SHP77 (cell line): ENCODE results near the gene EEF1A2.

Source experiments
- DNase-seq, 2 experiments: peaks; one replicate each; lab custom pipeline; 2025; lab: John Stamatoyannopoulos, UW

The EEF1A2 gene

DNA sequence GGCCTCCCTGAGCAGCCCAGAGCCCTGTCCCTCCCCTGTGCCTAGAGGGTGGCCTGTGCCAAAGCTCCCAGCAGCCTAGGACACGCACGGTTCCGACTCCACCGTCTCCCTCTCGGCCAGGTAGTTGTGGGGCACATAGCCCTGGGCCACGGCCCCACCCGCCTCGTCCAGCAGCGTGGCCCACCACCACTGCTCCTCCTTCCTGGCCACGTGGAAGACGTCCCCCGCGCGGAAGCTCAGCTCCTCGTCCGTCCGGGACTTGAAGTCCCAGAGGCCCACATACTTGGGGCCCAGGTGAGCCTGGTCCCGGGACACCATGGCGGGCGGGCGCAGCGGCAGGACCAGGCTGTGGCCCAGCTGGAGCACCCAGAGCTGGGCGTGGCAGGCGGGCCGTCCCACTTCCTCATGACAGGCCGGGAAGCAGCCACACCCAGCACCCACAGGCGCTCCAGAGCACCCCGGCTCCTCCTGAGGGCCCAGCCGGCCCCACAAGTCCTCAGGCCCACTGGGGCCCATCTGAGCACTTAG, 38.2 kb upstream of the EEF1A2 start, which contains the start of gene PTK6:
TSS of gene PTK6 (minus strand) at position 380 of the 528 bp plus-strand sequence. CDS start at position 318, 62 bp downstream.
- DNase-seq: no peak

DNA sequence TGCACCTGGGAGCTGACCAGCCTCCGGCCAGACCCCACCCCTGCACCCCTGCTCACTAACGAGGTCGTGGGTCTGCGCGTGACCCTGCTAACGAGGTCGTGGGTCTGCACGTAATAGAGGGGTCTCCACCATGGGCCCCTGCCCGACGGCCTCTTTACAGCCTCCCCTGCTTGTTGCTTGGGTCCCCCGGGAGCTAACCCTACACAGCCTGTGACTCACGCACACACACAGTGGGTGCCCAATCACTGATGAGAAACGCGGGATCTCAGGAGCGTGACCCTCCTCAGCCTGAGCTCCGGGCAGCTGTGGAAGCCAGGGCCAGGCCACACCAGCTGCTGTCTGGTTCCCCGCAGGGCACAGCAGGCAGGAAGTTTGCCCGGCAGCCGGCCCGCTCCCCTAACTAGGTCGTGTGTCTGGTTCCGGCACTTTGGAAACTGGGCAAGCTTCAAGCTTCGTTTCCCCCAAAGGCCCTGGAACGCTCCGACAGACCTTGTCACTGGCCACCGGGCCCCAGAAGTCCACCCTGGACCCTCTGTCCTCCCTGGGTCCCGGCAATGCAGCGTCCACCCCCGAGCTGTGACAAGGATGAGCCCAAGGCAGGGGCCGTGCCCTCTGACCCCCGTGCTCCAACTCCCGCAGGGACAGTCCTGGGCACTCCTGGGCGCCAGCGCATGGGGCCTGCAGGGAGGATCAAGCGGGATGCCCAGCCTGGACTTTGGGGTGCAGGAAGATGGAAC, 37.5 kb upstream of the EEF1A2 start:
- no peak for DNase-seq

DNA sequence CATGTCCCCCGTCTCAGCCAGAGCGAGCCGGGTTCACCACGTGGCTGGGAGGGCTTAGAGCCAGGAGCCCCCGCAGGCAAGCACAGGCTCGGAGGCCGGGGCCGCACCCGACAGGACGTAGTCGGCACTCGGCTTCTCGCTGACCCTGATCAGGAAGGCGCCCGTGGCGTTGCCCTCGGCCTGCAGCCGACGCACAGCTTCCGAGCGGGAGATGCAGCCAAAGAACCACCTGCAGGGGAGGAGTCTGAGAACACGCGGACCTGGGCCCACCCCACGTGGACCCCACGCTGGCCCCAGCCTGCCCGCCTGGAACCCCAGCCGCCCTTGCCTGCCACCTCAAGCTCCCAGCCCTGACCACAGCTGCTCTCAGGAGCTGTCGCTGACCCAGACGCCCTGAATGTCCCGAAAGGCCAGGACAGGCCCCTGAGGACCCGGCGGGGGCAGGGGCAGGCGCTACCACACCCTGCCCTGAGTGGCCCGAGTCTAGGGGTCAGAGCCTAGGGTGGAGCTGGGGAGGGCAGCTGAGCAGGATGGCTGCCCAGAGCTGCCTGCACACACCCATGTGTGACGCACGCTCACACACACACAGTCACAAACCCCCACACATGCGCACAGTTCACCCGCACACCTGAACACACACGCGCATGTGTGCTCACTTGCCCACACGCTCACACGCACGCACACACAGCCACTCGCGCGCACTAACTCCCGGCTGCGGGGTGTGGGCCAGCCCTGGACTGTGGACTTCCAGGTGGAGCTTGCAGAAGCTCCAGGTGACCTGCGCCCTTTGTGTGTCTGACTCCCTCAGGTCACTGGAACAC, 36.2 kb upstream of the EEF1A2 start:
- peak in 1 of 2 experiments; percentile 25 for DNase-seq

DNA sequence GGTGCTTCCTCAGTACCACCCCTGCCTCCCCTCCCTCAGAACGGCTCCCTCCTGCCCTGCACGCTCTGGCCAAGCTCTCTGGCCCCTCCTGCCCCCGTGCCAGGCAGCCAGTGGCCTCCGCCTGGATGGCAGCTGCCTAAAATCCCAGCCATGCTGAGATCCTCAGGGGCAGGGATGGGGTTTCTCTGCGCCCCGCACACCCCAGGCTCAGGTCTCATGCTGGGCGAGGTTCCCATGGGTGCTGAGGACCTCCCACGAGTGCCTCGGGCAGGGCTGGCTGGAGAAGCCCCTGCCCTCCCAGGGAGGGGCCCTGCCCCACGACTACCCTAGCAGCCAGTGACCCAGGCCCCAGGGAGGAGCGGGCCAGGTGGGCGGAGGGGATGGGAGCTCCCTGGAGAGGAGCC, 35.5 kb upstream of the EEF1A2 start:
- DNase-seq: no peak

DNA sequence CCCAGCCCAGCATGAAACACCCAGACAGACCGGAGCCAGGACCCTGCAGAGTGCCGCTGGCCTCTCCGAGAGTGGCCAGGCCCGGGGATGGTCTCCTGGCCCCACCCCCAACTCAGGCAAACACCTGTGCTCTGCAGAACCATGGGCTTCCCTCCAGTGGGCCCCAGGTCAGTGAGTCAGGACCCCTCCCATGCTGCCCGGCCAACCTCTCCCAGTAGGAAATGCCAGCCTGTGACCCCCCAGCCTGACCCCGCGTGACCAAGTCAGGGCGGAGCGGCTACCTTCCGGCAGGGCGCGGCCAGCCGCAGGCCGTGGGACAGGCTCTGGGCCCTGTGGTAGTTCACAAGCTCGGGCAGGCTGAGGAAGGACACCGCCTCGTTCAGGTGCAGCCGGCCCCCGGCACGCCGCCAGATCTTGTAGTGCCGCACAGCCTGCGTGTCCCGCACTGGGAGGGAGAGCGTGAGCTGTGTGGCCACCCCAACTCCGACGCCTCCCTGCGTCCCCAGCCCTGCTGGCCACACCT, 35.0 kb upstream of the EEF1A2 start:
- DNase-seq: no peak

DNA sequence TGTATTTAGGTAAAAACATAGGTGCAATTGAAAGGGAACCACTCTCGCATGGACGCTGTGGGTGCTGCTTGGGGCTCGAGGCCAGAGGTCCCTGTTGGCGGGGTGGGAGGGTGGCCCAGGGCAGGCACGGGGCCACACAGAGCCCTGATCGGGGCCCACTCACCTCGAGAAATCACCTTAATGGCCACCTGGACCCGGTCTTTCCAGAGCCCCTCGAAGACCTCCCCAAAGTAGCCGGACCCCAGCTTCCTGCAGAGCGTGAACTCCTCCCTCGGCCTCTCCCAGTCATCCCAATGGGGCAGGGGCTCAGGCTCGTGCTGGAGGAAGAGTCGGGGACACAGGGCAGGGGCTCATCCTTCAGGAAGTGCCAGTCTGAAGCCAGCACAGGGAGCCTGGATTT, 34.5 kb upstream of the EEF1A2 start:
- no peak for DNase-seq

DNA sequence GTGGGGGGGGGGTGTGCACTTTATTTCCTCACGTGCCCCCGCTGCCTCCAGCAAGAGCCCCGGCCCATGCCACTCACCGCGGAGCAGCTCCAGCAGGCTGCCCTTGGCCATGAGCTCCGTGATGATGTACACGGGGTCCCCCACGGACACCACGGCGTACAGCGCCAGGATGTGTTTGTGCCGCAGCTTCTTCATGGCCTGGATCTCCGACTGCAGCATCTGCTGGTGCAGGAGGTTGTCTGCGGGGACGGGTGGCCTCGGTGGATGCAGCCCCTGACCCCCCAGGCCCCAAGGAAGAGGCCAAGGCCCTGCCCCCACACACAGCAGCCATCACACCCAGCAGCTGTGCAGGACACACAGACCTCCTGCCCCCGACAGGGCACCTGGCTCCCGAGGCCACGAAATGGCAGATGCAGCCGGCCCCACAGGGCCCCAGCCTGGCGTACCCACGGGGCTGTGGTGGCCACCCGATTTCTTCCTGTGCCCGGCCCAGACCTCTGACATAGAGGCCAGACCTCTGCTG, 33.6 kb upstream of the EEF1A2 start:
- no peak for DNase-seq

DNA sequence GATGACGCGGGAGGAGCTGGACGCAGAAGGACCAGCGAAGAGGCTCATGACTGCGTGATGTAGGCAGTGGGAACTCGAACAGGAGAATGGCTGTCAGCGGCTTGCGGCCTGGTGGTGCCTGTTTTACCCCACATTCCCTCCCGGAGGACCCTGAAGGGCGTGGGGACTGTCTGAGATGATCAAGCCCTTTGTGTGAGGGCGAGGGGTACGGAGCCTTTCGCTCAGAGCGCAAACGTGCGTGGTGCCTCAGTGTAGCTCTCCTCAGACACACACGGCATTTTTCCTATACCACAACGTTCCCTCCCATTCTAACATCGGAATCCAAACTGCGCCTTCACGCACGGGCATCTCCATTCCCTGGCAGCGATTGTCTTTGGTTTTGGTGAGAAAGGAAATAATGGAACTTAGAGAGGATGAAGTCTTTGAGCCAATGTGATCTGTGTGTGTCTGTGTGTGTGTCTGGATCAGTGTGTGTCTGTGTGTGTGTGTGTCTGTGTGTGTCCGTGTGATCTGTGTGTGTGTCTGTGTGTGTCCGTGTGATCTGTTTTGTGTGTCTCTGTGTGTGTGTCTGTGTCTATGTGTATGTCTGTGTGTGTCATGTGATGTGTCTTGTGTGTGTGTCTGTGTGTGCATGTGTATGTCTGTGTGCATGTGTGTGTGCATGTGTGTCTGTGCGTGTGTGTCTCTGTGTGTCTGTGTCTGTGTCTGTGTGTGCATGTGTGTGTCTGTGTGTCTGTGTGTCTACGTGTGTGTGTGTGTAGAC, 33.0 kb upstream of the EEF1A2 start:
- no peak for DNase-seq

DNA sequence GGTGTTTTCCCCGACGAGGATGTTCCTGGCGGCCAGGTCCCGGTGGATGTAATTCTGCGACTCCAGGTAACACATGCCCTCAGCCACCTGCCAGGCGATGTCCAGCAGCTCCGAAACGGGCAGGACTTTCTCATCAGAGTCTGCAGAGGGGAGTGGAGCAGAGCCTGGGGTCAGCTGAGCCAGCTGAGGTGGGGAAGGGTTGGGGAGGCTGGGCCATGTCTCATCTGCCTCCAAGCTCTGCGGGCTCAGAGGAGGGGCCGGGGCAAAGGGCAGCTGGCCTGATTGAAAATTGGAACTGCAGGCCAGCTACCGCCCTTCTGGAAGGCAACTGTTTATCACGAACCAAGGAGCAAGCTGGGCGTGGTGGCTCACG, 31.9 kb upstream of the EEF1A2 start:
- DNase-seq: no peak

DNA sequence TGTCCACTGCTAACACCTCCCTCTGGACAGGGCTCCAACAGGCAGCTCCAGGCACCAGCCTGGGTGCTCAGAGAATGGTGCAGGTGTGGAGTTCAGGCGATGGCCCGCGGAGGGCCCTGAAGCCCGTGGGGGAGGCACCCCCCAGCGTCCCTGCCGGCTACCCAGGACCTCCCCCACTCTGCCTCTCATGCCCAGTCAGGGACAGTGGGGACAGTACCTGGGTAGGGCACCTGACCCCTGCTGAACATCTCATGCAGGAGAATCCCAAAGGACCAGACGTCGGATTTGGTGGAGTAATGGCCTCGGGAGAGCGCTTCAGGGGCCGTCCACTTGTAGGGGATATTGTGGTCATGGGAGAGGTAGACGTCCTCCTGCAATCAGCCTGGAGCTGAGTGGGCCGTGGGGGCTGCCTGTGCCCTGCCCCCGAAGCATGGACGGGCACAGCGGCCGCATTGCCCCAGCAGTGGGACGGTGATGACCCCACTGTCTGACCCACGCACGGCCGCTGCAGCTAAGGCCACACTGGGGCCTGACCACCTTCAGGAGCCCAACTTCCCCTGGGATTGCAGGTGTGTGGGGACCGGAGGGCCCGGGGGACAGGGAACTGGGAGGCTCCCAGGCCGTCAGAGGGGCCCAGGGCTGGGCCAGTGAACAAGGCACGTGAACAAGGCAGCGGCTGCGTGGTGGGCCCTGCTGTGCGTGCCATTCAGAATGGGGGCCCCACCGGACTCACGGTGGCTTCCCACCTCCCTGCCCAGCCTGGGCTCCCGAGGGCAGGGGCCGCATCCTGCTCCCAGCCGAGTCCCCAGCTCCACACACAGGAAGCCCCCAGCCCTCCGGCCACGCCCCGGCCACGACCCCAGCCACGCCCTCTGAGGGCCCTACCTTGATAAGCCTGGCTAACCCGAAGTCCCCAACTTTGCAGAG, 31.2 kb upstream of the EEF1A2 start:
- DNase-seq: no peak

DNA sequence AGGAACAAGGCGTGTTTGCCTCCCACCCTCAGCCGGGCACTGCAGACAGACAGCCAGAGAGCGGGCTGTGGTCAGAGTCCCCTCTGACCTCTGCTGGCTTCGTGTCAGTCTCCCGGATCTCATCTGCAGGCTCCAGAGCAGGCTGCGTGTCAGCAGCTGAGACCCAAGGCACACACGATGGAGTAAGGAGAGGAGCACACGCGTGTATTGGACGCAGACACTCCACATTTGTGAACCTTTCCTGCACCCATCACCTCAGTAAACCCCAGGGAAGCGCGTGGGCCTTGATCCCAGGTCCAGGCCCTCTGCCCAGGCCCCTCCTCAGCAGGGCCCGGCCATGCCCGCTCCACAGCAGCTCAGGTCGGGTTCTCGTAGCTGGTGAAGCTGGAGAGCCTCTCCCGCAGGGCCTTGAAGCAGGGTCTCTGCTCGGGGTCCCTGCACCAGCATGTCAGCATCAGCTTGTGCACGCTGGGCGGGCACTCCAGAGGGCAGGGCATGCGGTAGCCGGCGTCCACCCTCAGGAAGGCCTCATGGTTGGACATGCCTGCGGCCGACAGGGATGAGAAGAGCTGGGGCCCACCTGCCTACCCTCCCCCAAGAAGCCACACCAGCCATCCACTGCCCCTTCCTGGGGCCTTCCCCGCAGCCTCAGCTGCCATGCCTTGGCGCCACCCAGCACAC, 30.4 kb upstream of the EEF1A2 start:
- DNase-seq: no peak

DNA sequence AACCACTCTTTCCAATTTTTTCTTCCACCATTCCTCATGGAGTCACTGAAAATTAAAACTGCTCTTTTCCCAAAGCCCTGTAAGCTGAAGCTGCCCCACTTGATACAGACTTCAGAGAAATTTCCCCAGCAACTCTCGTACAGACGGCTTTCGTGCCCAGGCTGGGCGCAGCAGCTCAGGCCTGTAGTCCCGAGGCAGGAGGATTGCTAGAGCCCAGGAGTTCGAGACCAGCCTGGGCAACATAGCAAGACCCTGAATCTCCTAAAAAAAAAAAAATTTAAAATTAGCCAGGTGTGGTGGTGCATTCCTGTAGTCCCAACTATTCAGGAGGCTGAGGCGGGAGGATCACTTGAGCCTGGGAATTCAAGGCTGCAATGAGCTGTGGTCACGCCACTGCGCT, 28.3 kb upstream of the EEF1A2 start:
- DNase-seq: no peak

DNA sequence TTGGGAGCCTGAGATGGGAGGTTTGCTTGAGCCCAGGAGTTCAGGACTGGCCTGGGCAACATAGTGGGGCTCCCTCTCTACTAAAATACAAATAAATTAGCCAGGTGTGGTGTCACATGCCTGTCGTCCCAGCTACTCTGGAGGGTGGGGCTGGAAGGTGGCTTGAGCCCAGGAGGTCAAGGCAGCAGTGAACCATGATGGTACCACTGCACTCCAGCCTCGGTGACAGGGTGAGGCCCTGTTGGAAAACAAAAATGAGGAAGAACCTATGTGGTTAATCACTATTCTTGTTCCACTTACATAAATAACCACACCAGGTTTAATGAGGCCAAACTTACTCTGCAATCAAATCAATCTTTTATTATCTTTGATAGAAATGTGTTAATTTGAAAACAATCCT, 27.1 kb upstream of the EEF1A2 start:
- no peak for DNase-seq

DNA sequence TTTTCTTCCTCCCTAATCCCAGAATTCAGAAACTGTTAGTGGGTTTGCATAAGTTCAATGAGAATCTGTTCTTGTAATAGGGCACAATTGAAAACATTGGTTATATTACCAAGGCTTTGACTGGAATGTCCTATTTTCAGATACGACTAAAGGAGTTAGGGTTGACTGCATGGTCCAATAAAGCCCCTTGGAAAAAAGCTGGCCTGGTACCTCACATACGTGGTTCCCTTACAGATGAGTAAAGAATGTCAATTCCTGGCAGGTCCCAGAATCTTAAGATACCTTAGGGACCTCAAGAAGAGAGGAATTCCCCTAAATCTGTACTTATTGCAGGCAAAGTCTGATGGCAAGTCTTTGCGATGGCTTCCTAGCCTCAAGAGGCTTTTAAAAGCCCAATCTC, 26.3 kb upstream of the EEF1A2 start:
- DNase-seq: no peak

DNA sequence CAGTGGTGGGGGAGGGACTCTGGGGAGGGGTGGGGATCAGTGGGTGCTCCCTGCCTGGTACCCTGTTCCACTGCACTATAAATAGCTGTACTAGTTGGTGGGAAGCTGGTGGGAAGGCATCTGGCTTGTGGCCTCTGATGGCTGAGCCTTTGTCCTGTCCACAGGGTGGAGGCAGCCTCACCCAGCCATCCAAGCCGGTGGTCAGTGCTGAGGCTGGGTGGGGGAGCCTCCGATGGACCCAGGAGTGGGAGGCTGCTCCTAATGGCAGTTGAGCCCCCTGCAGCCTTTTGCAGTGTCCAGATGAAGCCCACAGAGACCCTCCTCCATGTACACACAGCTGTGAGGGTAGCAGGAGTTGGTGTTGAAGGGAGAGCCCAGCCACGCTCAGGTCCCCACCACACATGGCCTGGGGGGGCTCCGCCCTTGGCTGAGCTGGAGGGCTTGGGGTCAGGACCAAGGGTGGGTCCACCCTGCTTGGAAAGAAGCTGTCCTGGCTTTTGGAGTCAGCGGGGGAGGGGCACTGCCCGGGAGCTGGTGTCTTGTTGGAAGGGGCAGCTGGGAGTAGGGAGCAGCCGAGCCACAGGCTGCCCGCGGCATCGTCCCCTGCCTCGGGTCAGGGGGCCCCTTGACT, 24.2 kb upstream of the EEF1A2 start:
- no peak for DNase-seq

DNA sequence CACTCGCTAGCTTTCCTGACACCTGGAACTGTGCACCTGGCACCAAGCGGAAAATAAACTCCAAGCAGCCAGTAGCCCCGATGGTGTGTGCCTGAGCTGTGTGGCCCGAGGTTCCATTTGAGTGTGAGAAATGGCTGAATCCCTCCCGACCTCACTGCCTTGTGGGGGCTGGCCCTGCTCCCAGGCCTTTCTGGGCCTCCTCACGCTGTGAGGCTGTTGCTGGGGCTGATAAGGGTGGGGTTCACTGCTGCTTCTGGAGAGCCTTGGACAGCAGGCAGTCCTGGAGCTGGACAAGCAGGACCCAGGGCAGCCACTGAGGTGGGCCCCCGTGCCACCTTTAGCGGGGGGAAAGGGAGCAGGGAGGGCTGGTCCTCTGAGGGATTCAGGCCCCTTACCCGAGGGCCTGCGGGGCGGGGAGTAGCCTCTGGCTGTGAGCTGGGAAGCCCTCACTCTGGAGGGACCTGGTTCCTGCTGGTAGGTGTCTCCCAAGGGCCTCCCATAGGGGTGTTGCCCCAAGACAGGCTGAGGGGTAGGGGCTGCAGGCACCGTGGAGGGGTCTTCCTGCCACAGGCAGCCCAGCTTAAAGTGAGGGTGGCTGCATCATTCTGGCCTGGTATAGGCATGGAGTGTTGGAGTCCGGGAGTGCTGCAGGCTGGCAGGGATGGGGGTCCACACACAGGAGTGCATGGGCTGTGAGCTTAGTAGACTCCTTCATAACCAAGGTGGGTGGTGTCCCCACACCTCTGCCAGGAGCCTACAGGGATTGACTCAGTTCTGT, 23.4 kb upstream of the EEF1A2 start:
- DNase-seq: no peak

DNA sequence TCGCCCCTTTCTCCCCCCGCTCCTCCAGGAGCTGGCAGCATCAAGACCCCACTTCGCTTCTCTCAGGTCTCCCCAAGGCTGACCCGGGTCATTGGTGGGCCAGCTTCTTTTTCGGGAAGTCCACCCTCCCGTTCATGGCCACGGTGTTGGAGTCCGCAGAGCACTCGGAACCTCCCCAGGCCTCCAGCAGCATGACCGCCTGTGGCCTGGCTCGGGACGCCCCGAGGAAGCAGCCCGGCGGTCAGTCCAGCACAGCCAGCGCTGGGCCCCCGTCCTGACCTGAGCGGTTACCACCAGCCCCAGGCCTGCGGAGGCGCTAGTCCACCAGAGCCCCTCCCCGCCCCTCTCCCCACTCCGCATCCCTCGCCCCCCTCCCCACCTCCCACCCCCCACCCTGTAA, 22.7 kb upstream of the EEF1A2 start:
- DNase-seq: no peak

DNA sequence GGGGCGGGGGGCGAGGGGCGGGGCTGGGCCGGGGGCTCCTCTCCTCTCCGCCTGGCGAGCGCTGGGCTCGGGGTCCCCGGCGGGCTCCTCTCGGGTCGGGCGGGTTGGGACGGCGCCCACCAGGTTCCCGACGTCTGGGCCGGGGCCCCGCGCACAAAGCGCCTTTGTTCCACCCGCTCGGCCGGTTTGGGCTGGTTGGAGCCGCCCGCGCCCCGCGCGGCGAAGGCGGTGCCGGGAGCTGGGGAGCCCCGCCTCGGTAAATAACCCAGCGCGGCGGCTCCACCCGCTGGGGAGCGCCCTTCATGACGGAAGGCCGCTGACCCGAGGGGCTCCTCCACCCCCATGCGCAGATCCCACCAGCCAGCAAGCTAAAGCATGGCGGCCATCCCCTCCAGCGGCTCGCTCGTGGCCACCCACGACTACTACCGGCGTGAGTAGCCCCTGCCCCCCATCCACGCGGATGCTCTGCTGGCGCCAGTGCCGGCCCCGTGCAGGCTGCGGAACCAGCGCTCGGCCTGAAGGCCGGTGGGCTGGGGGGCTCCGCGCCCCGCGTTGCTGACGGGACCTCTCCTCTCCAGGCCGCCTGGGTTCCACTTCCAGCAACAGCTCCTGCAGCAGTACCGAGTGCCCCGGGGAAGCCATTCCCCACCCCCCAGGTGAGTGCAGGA, 22.2 kb upstream of the EEF1A2 start:
- peak in 1 of 2 experiments; percentile 49 for DNase-seq
